HL-60 (cell line): ENCODE data around the gene CD160.

Experiments
- DNase-seq, 2 experiments: peaks; one replicate each; pipeline ENCODE4 v3.0.0-alpha.2; 2010 to 2020; ENCODE audit warnings: low read depth in 1 of 2, low spot score in 1 of 2
- H3K27ac ChIP-seq: fragments of 250-450 bp; sonication (Bioruptor Pico); replicated peaks from 2 replicates; pipeline ENCODE4 v1.5.1; 2020; ENCODE audit warnings: mild to moderate bottlenecking, moderate library complexity
- H3K27me3 ChIP-seq: fragments of 250-450 bp; sonication (Bioruptor Pico); 2 replicates; pipeline ENCODE4 v1.5.1; 2021; ENCODE audit warnings: mild to moderate bottlenecking, moderate library complexity; ENCODE audit not compliant: insufficient read depth, poor library complexity, severe bottlenecking
- H3K4me3 ChIP-seq: replicated peaks from 2 replicates; pipeline ENCODE4 v1.5.1; 2011; ENCODE audit warnings: mild to moderate bottlenecking, control low read depth, low read length; ENCODE audit not compliant: insufficient read depth
- GABPA ChIP-seq: IDR thresholded peaks from 2 replicates; pipeline ENCODE4 v1.6.1; 2012; ENCODE audit warnings: low read depth
- POLR2AphosphoS5 ChIP-seq: IDR thresholded peaks from 2 replicates; pipeline ENCODE4 v1.6.1; 2012; ENCODE audit warnings: low read depth
- SPI1 ChIP-seq: IDR thresholded peaks from 2 replicates; pipeline ENCODE4 v1.6.1; 2012; ENCODE audit warnings: low read depth, mild to moderate bottlenecking, borderline replicate concordance
- TF ChIP-seq, protein P1 (sequence below): IDR thresholded peaks from one replicate; pipeline ENCODE4 v1.5.1; 2011; ENCODE audit warnings: low read length, control low read depth, inconsistent platforms; ENCODE audit not compliant: insufficient read depth
- TF ChIP-seq, protein P2 (sequence below): IDR thresholded peaks from 2 replicates; pipeline ENCODE4 v1.6.1; 2012; ENCODE audit warnings: low read depth; ENCODE audit not compliant: insufficient replicate concordance

CD160 gene

DNA sequence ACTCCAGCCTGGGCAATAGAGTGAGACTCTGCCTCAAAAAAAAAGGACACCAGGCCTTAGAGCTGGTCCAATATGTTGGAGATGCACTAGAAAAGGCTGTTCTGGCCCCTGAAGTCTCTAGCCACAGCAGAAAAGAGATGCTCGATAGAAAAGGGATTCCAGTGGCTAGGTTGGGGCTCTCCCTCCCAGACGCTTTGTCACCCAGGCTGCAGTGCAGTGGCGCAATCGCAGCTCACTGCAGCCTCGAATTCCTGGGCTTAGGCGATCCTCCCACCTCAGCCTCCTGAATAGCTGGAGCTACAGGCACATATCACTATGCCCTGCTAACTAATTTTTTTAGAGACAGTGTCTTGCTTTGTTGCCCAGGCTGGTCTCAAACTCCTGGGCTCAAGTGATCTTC lies 30.4 kb upstream of the CD160 start:
- DNase-seq, result no peak
- Histone ChIP-seq H3K4me3 (no peak overlapping the region), H3K27me3 (no peaks in the 10 kb centered on the region), H3K27ac (no peak overlapping the region)
- TF ChIP-seq, protein P1, sequence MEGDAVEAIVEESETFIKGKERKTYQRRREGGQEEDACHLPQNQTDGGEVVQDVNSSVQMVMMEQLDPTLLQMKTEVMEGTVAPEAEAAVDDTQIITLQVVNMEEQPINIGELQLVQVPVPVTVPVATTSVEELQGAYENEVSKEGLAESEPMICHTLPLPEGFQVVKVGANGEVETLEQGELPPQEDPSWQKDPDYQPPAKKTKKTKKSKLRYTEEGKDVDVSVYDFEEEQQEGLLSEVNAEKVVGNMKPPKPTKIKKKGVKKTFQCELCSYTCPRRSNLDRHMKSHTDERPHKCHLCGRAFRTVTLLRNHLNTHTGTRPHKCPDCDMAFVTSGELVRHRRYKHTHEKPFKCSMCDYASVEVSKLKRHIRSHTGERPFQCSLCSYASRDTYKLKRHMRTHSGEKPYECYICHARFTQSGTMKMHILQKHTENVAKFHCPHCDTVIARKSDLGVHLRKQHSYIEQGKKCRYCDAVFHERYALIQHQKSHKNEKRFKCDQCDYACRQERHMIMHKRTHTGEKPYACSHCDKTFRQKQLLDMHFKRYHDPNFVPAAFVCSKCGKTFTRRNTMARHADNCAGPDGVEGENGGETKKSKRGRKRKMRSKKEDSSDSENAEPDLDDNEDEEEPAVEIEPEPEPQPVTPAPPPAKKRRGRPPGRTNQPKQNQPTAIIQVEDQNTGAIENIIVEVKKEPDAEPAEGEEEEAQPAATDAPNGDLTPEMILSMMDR, result no peak
- TF ChIP-seq POLR2AphosphoS5 (no peak), GABPA (no peak), SPI1 (no peak)
- TF ChIP-seq, protein P2, sequence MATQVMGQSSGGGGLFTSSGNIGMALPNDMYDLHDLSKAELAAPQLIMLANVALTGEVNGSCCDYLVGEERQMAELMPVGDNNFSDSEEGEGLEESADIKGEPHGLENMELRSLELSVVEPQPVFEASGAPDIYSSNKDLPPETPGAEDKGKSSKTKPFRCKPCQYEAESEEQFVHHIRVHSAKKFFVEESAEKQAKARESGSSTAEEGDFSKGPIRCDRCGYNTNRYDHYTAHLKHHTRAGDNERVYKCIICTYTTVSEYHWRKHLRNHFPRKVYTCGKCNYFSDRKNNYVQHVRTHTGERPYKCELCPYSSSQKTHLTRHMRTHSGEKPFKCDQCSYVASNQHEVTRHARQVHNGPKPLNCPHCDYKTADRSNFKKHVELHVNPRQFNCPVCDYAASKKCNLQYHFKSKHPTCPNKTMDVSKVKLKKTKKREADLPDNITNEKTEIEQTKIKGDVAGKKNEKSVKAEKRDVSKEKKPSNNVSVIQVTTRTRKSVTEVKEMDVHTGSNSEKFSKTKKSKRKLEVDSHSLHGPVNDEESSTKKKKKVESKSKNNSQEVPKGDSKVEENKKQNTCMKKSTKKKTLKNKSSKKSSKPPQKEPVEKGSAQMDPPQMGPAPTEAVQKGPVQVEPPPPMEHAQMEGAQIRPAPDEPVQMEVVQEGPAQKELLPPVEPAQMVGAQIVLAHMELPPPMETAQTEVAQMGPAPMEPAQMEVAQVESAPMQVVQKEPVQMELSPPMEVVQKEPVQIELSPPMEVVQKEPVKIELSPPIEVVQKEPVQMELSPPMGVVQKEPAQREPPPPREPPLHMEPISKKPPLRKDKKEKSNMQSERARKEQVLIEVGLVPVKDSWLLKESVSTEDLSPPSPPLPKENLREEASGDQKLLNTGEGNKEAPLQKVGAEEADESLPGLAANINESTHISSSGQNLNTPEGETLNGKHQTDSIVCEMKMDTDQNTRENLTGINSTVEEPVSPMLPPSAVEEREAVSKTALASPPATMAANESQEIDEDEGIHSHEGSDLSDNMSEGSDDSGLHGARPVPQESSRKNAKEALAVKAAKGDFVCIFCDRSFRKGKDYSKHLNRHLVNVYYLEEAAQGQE, result no peak

DNA sequence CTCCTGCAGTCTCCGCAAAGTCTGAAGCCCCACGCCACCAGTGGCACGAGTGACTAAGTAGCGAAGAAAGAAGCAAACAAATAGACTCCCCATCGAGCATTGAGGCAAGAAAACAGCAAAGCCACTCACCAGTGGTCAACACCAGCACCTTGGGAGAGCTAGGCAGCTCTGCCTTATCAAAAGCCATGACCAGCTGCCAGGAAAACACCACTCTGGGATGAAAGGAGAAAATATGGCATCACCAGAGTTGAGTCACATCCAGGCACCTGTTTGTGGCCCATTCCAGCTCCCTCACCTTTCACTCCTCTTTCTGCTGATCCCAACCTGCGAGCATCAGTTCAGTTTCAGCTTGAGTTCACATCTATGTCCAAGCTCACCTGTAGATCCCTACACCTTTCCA lies 29.4 kb upstream of the CD160 start:
- TF ChIP-seq, protein P2, result no peak
- TF ChIP-seq GABPA, result no peak
- TF ChIP-seq SPI1, result no peak
- TF ChIP-seq POLR2AphosphoS5, result no peak
- TF ChIP-seq, protein P1, result no peak
- Histone ChIP-seq H3K27ac (no peak overlapping the region), H3K4me3 (no peak overlapping the region), H3K27me3 (no peaks in the 10 kb centered on the region)
- DNase-seq, result no peak

DNA sequence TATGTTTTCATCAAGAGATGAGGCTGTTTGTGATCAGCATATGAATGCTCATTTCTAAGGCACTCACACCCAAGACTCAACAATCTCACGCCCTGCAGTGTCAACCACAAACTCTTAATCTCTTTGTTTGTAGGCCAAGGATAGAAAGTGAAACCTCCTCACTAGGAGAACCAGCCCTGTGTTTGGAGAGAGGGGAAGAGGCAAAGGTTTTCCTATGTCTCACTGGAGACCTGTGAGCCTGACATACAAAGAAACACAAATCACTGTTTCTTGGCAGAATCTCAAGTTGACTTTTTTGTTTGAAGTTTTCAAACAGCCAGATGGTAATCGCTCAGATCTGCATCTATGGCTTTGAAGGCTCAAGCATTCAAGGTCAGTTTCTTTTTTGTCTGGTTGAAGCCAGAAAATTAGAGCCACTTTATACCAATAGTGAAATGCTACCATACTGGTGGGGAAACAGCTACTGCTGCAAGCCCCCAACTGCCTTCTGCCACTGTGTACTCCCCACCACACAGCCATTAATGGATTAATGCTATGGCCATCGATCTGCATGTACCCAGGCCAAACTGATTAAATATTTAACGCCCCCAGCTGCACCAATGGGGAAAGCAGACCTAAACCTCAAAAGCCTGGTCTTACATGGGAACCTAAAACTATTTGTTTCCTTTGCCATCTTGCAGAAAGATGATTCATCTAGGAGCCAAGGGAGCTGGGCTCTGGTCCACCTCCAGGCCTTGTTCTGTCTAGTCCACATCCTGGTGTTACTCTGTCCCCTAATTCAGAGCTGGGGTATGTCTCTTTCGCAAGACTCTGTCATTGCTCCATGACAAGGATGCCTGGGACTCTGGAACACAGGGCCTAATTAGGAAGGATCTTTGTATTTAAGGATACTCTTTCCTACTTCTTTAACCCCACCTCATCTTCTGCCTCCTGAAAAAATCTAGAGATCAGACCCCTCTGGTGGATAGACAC lies 28.4 kb upstream of the CD160 start:
- no peak overlapping the region for H3K27ac ChIP-seq

More for the DNA sequence above, 28.4 kb upstream of the CD160 start:
- no peak for DNase-seq
- TF ChIP-seq POLR2AphosphoS5 (no peak), SPI1 (no peak), GABPA (no peak)
- TF ChIP-seq, protein P2, result no peak
- TF ChIP-seq, protein P1, result no peak
- no peaks in the 10 kb centered on the region for H3K27me3 ChIP-seq
- no peak overlapping the region for H3K4me3 ChIP-seq
